B cell (primary cell): ENCODE data around the gene TRIML2. TPM values are rescaled to one million over a fixed set of nuclear protein-coding genes. Genes with fewer than 3 reads are reported as not detected.

ENCODE experiments used
- ATAC-seq: fragments of 200-7000 bp; cut with Tn5 transposase; one replicate; pipeline ENCODE4 v1.10.0; 2021; ENCODE audit warnings: low read depth, mild to moderate bottlenecking, moderate number of reproducible peaks, moderate library complexity
- CTCF ChIA-PET: fragments of 350-600 bp; sonication (Branson Sonifier 250); formaldehyde crosslinking; loops from one replicate; lab custom pipeline; 2021; ENCODE audit warnings: antibody characterized with exemption, inconsistent platforms; lab: Charles Lee
- POLR2A ChIA-PET: fragments of 350-600 bp; sonication (Branson Sonifier 250); formaldehyde crosslinking; loops from one replicate; lab custom pipeline; 2021; ENCODE audit warnings: antibody characterized with exemption; lab: Charles Lee
- DNase-seq: peaks from one replicate; pipeline ENCODE4 v3.0.0; 2013
- H2AFZ ChIP-seq: 2 replicates; pipeline ENCODE4 v1.6.1; 2012; ENCODE audit warnings: mild to moderate bottlenecking, low read depth, low read length; ENCODE audit not compliant: insufficient read depth, poor library complexity, severe bottlenecking
- H3K27ac ChIP-seq, 2 donors: 1 replicate in 1 of 2; 2 replicates in 1 of 2; pipeline ENCODE4 v1.5.1; 2012 to 2013; ENCODE audit warnings: low read length in 2 of 2, mild to moderate bottlenecking in 2 of 2, moderate library complexity in 1 of 2
- H3K27me3 ChIP-seq, 4 experiments: fragments of 200-600 bp in 1 of 4; sonication (generic) in 1 of 4; replicated peaks in 1 of 4; 1 replicate in 2 of 4; 2 replicates in 2 of 4; pipeline versions ENCODE4 v1.6.1 to v1.7.0; 2013 to 2016; ENCODE audit warnings: low read length in 3 of 4, mild to moderate bottlenecking in 2 of 4, mixed read lengths in 1 of 4, moderate library complexity in 1 of 4; ENCODE audit not compliant: insufficient read depth in 4 of 4, control insufficient read depth in 3 of 4; ENCODE audit errors: control extremely low read depth in 1 of 4
- H3K36me3 ChIP-seq, 2 experiments: replicated peaks in 1 of 2; 1 replicate in 1 of 2; 2 replicates in 1 of 2; pipeline versions ENCODE4 v1.6.1 to v1.7.1; 2013; ENCODE audit warnings: low read length in 1 of 2; ENCODE audit not compliant: insufficient read depth in 2 of 2, control insufficient read depth in 1 of 2; ENCODE audit errors: control extremely low read depth in 1 of 2, extremely low read depth in 1 of 2
- H3K4me1 ChIP-seq, 2 donors: fragments of 200-600 bp in 1 of 2; sonication (generic) in 1 of 2; 1 replicate in 1 of 2; 2 replicates in 1 of 2; pipeline versions ENCODE4 v1.5.1 to v1.6.1; 2013 to 2017; ENCODE audit warnings: low read length in 2 of 2; ENCODE audit not compliant: control insufficient read depth in 2 of 2, insufficient read depth in 2 of 2
- H3K4me2 ChIP-seq: replicated peaks from 2 replicates; pipeline ENCODE3; 2012; ENCODE audit warnings: mild to moderate bottlenecking, low read depth, low read length; ENCODE audit not compliant: poor library complexity, severe bottlenecking
- H3K4me3 ChIP-seq, 5 experiments: fragments of 200-600 bp in 1 of 5; sonication (generic) in 1 of 5; 1 replicate in 3 of 5; 2 replicates in 2 of 5; pipeline versions ENCODE4 v1.5.1 to v1.7.0; 2011 to 2016; ENCODE audit warnings: low read length in 4 of 5, mild to moderate bottlenecking in 4 of 5, low read depth in 2 of 5, control low read depth in 1 of 5, moderate library complexity in 1 of 5; ENCODE audit not compliant: insufficient read depth in 1 of 5; ENCODE audit errors: control extremely low read depth in 1 of 5, extremely low read depth in 1 of 5
- H3K79me2 ChIP-seq: fragments of 200-600 bp; sonication (generic); one replicate; pipeline ENCODE4 v1.6.0; 2016; ENCODE audit warnings: low read length; ENCODE audit not compliant: control insufficient read depth, insufficient read depth
- H3K9ac ChIP-seq: fragments of 200-600 bp; sonication (generic); 2 replicates; pipeline ENCODE4 v1.6.1; 2017; ENCODE audit warnings: mild to moderate bottlenecking, low read length, moderate library complexity
- H3K9me3 ChIP-seq, 3 donors: one replicate each; pipeline versions ENCODE4 v1.6.1 to v1.7.1; 2013; ENCODE audit warnings: low read length in 2 of 3; ENCODE audit not compliant: control insufficient read depth in 2 of 3, insufficient read depth in 1 of 3; ENCODE audit errors: control extremely low read depth in 1 of 3
- H4K20me1 ChIP-seq: 2 replicates; pipeline ENCODE4 v1.6.0; 2012; ENCODE audit warnings: mild to moderate bottlenecking, low read length; ENCODE audit not compliant: insufficient read depth, control insufficient read depth, poor library complexity, severe bottlenecking
- H3K27ac Mint-ChIP-seq: one replicate; pipeline ENCODE4 v1.8.0; 2021; ENCODE audit warnings: mixed read lengths
- H3K27me3 Mint-ChIP-seq: one replicate; pipeline ENCODE4 v1.8.0; 2021; ENCODE audit warnings: mixed read lengths
- H3K4me1 Mint-ChIP-seq: one replicate; pipeline ENCODE4 v1.8.0; 2021; ENCODE audit warnings: mixed read lengths
- H3K4me3 Mint-ChIP-seq: one replicate; pipeline ENCODE4 v1.8.0; 2021; ENCODE audit warnings: mixed read lengths
- H3K9me3 Mint-ChIP-seq: one replicate; pipeline ENCODE4 v1.8.0; 2022; ENCODE audit warnings: mixed read lengths; ENCODE audit not compliant: insufficient read depth
- EZH2 ChIP-seq: IDR thresholded peaks from 2 replicates; pipeline ENCODE4 v1.6.1; 2012; ENCODE audit warnings: borderline replicate concordance, low read depth, mild to moderate bottlenecking, moderate library complexity, low read length; ENCODE audit not compliant: insufficient read depth, poor library complexity, severe bottlenecking
- WGBS: methylation state at CpG from one replicate; pipeline ENCODE4 v1.1.5; 2013; ENCODE audit warnings: missing lambda C conversion rate; ENCODE audit not compliant: insufficient coverage; 5-methylcytosine and 5-hydroxymethylcytosine counted together
- intact Hi-C: fragments of 100-400 bp; cut with micrococcal nuclease; formaldehyde crosslinking; loops from one replicate; pipeline ENCODE4 v1.10.0; 2022
- polyA plus RNA-seq: library from polyadenylated mRNA; depleted of rRNA; stranded (reverse); fragments of >200 nt; gene quantifications from 2 replicates; pipeline ENCODE4 v1.2.3, GENCODE V29; 2012
- total RNA-seq, 2 donors: library from RNA; stranded (reverse); fragments of 120-200 nt in 1 of 2; gene quantifications; 1 replicate in 1 of 2; 2 replicates in 1 of 2; pipeline versions ENCODE4 v1.2.3 to v1.2.4, GENCODE V29; 2013 to 2022
- TF ChIP-seq, protein P1 (sequence below): fragments of 200-600 bp; IDR thresholded peaks from one replicate; pipeline ENCODE4 v1.8.0; 2022; ENCODE audit warnings: antibody characterized with exemption, mild to moderate bottlenecking

TRIML2 gene
- total and polyA plus RNA-seq, 2 donors (not counting 1 experiment from before 2014, with no cell fraction given), result not detected

DNA sequence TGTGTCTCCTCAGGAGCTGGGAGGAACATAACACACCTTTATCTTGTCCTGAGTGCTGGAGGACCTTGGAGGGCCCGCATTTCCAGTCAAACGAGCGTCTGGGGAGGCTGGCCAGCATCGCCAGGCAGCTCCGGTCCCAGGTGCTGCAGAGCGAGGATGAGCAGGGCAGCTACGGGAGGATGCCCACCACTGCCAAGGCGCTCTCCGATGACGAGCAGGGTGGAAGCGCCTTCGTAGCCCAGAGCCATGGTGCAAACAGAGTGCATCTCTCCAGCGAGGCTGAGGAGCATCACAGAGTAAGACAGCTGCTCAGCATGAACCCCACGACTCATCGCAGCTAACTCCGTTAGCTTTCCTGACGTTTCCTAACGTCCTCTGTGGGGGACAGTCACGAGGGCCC, 30.3 kb upstream of the TRIML2 start:
- TF ChIP-seq, protein P1, sequence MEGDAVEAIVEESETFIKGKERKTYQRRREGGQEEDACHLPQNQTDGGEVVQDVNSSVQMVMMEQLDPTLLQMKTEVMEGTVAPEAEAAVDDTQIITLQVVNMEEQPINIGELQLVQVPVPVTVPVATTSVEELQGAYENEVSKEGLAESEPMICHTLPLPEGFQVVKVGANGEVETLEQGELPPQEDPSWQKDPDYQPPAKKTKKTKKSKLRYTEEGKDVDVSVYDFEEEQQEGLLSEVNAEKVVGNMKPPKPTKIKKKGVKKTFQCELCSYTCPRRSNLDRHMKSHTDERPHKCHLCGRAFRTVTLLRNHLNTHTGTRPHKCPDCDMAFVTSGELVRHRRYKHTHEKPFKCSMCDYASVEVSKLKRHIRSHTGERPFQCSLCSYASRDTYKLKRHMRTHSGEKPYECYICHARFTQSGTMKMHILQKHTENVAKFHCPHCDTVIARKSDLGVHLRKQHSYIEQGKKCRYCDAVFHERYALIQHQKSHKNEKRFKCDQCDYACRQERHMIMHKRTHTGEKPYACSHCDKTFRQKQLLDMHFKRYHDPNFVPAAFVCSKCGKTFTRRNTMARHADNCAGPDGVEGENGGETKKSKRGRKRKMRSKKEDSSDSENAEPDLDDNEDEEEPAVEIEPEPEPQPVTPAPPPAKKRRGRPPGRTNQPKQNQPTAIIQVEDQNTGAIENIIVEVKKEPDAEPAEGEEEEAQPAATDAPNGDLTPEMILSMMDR, result no peak
- TF ChIP-seq EZH2, result no peak
- no peak overlapping the region for H3K27ac Mint-ChIP-seq
- H3K79me2 ChIP-seq, result no peaks in the 10 kb centered on the region
- H4K20me1 ChIP-seq, result no peaks in the 10 kb centered on the region
- intact Hi-C loops, result no loop called here
- no peak overlapping the region for H3K9ac ChIP-seq
- DNase-seq (no peak), ATAC-seq (no peak)
- no peak overlapping the region for H3K4me2 ChIP-seq
- peaks cover 0 to 18% (median 0%) of the 10 kb centered on the region in 3 donors for H3K9me3 ChIP-seq
- no peak overlapping the region for H3K27ac ChIP-seq
- H3K27me3 ChIP-seq, result no peaks in the 10 kb centered on the region
- no peak overlapping the region for H3K4me3 ChIP-seq
- CTCF ChIA-PET, result no interaction called here
- no peak overlapping the region for H2AFZ ChIP-seq
- POLR2A ChIA-PET, result no interaction called here
- no peaks in the 10 kb centered on the region for H3K9me3 Mint-ChIP-seq
- no peaks in the 10 kb centered on the region for H3K27me3 Mint-ChIP-seq
- H3K4me1 ChIP-seq, result no peaks in the 10 kb centered on the region
- H3K4me3 Mint-ChIP-seq, result no peak overlapping the region
- 86% methylated on average over 19 of the region's 19 CpGs for WGBS
- H3K4me1 Mint-ChIP-seq, result no peaks in the 10 kb centered on the region
- no peaks in the 10 kb centered on the region for H3K36me3 ChIP-seq

DNA sequence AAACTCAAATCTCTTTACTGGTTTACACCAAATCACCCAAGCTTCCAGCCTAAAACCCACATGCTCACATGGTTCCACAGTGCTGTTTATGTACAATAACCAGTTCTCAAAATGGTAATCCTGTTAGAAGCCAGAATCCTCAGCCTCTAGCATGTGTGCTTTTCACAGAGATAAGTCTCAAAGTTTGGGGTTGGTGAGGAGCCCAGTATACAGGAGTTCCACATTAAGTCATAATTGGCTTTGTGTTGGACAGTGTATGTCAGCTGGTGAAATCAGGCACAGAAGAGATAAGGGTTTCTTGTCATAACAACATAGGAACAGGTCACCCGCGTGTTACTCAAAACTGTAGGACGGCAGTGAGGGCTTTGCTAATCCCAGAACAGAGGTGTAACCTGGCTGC, 29.7 kb upstream of the TRIML2 start, which contains the start of gene TRIML1:
Gene TRIML1, plus strand, starts transcription at position 301 of the 400 bp plus-strand sequence. CDS start 118 bp downstream, outside the sequence.
- H3K9ac ChIP-seq, result no peak within 1 kb of the TSS
- WGBS, result 97% methylated on average over 3 of the region's 3 CpGs

More for the DNA sequence above, 29.7 kb upstream of the TRIML2 start, which contains the start of gene TRIML1:
- POLR2A ChIA-PET, result no interaction called here
- TF ChIP-seq, protein P1, result no peak
- TF ChIP-seq EZH2, result no peak
- Histone ChIP-seq H3K4me2 (no peak within 1 kb of the TSS), H3K27ac (no peak within 1 kb of the TSS), H3K4me3 (no peak within 1 kb of the TSS), H3K4me1 (no peaks in the 10 kb centered on the region), H3K79me2 (no peaks in the 10 kb centered on the region), H3K9me3 (peaks cover 0 to 15% (median 0%) of the 10 kb centered on the region in 3 donors), H3K27me3 (no peaks in the 10 kb centered on the region), H4K20me1 (no peaks in the 10 kb centered on the region), H3K36me3 (no peaks in the 10 kb centered on the region), H2AFZ (no peak within 1 kb of the TSS)
- DNase-seq, result no peak
- H3K4me3 Mint-ChIP-seq, result no peak within 1 kb of the TSS
- intact Hi-C loops, result no loop called here
- CTCF ChIA-PET, result no interaction called here
- no peaks in the 10 kb centered on the region for H3K4me1 Mint-ChIP-seq
- no peak for ATAC-seq
- no peak within 1 kb of the TSS for H3K27ac Mint-ChIP-seq
- no peaks in the 10 kb centered on the region for H3K27me3 Mint-ChIP-seq
- H3K9me3 Mint-ChIP-seq, result no peaks in the 10 kb centered on the region
